Kidney glomerular epithelial cell (primary cell): ENCODE results near the gene ARHGAP6.
"Not testable (repeated sequence)": the region's sequence is repeated elsewhere in the genome, so short reads cannot be mapped to it uniquely, and the experiment has no call there.

ENCODE experiments used
- DNase-seq: peaks from one replicate; lab custom pipeline; 2025; lab: John Stamatoyannopoulos, UW

Gene ARHGAP6

DNA sequence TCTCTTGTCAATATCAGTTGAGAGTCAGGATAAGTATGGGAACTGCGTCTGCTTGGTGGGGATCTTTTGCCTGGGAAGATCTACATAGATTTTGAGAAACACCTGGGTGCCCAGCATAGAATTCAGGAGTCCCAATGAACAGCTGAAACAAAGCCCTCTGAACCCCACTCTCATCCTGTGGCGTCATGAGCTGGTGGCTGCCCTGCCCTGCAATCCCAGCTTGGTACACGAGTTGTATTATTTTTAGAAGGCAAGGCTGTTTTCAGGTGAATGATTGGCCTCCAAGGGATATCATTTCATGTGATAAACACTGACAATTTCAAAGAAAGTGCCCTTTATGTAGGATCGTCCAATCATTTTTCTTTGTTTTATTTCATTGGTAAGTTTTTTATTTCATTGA, 493.8 kb downstream of the ARHGAP6 start:
- DNase-seq: no peak

DNA sequence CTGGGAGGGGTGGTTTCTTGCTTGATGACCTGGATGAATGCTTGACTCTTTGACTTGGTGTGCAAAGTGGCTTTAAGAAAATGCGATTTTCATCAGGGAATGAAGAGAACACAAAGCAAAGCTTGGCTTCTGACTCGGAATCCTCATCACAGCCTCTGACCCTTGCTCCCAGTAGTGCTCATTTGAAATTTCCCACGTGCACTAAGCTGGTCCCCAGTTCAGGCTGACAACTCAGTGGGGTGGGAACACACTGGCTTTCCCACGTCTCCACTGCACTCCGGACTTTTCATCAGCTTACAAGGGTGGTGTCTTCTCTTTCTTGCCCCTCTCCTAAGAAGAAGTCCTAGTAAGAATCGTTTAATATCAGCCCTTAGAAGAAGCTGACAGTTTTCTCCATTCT, 501.3 kb downstream of the ARHGAP6 start:
- DNase-seq: no peak

DNA sequence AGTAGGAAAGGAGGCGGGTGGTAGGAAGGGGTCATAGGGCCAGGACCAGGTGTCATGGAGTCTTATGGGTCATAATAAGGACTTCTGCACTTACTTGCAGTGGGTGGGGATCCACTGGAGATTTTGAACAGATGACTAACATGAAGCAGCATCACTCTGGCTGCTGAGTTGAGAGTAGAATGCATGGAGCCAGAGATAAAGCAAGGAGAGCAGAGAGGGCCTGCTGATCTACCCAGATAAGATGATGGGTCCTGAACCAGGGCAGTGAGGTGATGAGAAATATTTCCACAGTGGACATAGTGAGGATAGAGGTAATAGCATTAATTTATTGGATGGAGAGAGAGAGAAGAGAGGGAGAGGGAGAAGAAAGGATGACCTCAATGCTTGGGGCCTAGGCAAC, 506.6 kb downstream of the ARHGAP6 start:
- no peak for DNase-seq

DNA sequence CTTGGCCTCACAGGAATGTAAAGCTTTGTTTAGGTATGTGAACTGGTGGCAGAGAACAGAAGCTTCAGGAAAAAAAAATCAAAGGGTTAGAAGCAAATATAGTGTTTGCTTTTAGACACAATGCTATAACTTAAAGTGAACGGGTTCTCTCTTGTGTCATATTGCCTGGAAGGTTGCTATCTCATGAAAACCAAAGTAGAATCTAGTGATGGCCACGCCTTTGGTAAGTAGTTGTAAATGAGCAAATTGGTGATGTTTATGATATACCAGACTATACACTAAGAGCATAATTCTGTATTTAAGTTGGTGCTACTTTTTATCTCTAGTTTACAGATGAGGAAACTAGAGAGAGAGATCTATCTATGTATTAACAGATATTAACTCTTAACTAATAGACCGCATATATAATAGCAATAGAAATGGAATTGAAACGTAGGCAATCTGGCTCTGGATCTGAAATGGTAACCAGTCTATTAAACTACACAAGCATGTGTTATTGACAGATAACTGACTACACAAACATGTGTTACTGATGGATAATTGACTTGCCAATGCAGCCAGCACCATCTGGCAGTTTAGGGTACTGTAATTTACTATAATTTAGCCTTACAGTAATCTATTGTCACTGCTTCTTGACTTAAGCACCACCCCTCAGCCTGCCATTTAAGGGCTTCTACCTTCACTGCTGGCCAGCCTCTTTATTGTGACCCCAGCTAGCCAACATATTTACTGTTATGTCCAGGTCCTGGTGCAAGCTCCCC, 513.7 kb downstream of the ARHGAP6 start:
- DNase-seq: no peak

DNA sequence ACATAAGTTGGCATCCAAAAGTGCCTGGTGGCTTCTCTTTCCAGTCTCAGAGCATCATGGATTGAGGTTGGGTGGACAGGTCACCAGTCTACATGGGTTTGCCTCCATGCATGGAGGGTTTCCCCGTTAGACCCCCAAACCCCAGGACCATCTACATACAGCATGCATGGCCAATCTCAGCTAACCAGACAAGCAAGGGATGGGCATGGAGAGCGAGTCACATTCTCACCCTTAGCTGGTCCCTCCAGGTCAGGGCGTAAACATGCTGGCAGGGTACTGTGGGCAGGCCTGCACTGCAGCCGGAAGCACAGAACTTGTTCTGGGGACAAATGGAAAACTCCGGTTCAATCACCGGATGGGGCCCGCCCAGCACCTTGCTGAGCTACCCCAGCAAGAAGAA, 517.3 kb downstream of the ARHGAP6 start:
- DNase-seq: no peak

DNA sequence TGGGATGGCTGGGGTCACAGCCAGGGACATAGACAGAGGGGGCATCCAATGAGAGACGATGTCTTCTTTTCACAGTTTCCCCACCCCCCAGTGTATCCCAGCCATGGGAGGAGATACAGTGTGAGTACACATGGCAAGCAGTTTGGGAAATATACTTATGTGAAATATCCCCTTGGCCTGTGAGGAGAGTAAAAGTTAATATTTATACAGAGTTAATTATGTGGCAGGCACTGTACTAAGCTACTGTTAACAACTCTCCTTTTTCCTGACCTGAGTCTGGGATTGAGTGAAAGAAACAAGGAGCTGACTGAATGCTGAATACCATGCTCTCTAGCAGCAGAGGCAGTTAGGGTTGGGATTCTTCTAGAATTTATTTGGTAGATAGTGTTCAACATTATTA, 519.3 kb downstream of the ARHGAP6 start:
- no peak for DNase-seq

DNA sequence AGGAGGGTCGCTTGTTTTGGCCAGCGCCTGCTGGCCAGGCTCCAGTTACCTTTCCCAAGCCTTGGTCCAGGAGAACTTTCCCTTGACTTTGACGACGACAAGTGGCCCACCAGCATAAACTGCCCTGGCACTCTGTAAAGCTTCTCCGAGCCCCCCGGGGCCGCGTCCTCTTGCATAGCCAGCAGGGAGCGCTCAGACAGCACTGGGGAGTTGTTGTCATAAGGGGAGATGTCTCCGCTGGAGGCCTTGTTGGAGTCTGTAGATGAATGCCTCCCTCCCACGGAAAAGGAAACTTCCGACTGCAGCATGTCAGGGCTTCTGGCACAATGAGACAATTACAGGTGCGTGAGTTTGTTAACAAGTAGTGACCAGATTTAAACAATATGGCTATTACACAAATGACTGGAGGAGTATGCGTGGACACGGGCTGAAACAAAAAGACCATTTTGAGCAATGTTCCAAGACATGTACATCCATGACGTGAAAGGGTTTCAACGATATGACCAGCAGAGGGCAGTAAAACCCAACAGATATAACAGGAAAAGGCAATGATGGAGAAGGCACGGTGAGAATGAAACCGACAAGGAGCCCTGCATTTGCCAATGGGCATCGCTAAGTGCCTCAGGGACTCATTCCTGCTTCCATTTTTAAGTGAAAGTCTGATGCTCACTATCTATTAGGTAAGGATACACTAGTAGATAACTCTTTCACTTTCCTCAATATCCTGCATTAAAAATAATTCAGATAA, 521.6 kb downstream of the ARHGAP6 start:
- peak; percentile 58 for DNase-seq

DNA sequence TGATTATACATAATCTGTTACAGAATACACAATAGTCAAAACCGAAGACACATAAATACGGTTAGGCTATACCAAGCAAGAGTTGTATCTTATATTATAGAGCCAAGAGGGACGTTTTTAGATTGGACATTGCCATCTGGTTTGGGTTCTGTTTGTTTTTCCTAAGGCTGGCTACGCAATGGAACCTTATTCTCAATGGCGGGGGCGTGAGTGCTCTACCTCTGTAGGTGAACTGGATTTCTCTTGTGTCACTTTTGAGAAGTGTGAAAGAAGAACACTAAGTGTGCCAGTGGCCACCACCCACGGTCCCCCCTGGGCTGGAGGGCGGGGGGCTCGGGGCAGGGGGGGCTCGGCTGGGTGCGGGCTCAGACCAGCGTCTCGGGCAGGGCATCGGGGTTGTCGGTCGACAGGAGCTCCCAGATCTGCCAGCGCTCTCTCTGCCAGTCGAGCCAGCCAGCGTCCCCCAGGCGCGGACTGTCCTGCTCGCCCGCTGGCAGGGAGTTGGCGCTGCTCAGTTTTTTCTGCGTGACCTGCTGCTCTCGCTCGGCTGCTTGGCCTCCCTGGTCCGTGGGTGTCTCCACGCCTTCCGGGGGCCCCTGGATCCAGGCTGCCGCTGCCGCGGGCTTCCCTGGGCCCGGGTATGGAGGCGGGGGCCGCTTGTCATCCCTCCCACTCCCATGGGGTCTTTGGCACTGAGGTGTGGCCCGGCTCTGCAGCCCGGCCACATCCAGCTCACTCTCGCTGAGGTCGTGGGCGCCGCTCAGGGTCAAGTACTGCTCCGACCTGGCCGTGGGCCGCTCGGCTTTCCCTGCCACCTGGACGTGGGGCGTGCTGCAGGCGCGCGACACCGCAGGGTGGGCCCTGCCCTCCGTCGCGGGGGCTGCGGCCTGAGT, 527.0 kb downstream of the ARHGAP6 start:
- no peak for DNase-seq

DNA sequence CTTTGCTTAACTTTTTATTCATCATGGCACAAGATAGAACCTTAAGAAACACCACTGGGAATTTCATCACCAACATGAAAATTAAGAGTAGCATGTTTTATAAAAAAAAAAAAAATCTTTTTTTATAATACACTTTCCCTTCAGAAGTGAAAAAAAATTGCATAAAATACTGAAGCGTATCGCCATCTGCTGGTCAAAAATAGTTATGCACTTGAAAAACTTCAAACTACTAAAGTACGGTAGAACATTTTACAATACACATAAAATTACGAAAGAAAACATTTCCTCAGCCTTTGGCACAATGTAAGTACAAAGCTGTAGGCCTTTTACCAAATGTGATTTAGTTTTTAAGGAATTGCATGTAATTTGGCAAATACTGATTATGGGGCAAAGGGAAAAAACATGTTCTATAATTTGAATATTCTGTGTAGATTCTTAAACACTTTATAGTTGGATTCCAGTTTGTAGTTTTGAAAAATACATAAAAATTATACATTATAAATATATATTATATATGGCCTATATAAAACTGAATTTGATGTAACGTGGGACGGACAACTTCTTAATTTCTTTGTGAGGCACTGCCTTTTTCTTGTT, 528.1 kb downstream of the ARHGAP6 start:
- DNase-seq: no peak

DNA sequence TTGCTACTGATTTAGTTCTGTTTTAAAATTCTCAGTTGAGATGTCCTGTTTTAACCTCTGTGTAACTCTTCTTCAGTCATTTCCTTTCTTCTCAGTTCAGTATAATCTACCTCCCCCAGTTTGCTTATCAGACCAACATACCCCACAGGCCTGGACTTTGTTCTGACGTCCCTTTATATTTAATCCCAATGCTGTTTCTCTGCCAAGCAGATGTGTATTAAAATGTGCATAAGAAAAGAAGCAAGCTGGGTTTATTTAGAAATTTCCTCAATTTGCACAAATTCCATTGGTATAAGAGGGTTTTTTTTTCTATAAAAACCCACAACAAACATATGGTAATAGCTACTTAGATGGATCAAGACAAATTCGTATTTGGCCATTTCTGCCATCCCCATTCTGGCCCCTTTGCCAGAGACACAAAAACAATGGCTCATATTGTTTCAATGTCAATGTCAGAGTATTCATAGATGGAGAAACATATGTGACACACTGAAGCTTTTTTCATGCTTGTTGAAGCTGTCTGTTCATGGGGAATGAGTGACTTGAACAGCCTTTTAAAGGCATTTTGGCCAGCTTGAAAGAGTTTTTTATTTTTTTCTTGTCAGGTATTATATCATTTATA, 530.0 kb downstream of the ARHGAP6 start:
- no peak for DNase-seq

DNA sequence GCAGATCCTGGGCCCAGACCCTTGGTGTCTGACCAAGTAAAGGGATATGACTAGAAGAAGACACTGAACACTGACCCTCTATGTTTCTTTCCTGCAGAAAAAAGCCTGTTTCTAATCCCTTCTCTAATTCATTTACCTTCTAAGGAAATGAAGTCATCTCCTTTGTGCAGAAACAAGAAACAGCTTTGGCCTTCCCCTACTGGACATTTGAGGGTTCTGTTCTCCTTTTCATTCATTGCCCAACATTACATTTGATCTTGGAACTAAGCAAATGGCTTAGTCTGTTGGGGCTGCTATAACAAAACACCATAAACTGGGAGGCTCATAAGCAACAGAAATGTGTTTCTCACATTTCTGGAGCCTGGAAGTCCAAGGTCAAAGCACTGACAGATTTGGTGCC, 534.6 kb downstream of the ARHGAP6 start:
- no peak for DNase-seq

DNA sequence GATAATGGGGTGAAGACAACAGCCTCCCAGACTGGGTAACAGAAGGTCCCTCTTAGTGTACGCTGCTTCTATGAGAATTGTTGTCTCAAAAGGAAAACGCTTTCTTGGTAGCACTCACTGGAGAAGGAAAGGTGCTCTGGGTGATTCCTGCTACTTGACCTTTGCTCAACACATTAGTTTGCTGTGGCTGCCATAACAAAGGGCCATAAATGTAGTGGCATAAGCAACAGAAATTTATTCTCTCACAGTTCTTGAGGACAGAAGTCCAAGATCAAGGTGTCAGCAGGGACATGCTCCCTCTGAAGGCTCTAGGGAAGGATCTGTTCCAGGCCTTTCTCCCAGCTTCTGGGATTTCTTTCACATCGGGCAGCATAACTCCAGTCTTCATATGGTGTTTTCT, 535.6 kb downstream of the ARHGAP6 start:
- DNase-seq: no peak

DNA sequence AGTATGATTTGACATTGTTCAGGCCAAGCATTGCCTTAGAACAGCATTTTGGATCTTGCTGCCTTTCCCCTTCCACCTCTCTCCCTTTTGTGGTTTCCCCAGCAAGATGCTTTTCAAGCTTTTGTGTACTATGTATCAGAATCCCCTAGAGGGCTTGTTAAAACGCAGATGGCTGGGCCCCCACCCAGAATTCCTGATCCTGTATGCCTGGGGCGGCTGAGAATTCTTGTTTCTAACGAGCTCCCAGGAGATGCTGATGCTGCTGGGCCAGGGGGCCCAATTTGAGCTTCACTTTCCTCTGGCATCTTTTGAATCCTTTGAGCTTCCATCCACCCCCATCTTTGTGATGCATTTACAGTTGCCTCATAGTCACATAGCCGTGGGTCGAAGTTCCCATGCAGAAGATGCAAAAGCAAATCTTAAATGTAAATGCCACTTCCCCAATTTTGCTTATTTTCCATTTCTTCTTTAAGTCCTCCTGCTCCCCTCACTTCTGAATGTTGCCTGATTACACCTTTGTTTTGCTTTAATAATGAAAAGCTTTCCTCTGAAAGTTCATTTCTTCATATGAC, 536.1 kb downstream of the ARHGAP6 start:
- no peak for DNase-seq

DNA sequence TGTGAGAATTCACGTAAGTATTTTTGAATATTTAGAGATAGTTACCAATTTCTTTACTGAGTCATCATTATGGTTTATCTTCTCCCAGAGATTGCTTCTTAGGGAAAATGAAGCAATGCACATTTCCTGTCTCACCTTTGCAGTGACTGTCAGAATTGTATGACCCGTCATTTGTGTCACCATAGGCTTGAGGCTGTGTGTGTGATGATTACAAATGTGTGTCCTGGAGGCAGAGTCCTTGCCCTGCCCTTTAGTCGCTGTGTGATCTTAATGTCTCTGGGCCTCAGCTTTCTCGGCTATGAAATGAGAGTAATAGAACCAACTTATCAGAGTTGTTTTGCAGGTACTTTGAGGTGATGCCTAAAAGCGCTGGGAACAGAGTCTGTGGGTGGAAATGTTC, 540.7 kb downstream of the ARHGAP6 start:
- DNase-seq: no peak

DNA sequence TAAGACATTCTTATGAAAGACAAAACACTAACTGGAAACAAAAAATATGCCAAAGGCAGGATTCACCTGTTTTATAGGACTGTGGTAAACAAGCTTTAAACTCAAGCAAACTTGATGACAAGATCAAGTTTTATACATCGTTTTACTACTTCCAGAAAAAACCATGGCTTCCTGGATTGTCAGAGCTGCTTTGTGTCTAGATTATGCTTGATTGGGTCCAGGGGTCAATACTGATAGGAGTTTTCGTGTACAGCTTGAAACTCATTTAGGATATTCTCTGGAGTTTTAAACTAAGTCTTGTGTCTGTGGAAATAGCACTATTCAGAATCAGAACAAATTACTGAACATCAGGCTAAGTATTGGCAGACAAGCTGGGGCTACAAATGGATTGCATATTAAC, 541.6 kb downstream of the ARHGAP6 start:
- no peak for DNase-seq

DNA sequence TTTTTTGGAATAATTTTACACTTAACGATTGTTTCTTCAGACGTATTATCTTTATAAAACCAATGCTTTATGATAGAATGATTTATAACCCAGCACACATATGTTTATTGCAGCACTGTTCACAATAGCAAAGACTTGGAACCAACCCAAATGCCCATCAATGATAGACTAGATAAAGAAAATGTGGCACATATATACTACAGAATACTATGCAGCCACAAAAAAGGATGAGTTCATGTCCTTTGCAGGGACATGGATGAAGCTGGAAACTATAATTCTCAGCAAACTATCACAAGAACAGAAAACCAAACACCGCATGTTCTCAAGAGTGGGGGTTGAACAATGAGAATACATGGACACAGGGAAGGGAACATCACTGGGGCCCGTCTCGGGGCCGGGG, 542.6 kb downstream of the ARHGAP6 start:
- not testable (repeated sequence) for DNase-seq

DNA sequence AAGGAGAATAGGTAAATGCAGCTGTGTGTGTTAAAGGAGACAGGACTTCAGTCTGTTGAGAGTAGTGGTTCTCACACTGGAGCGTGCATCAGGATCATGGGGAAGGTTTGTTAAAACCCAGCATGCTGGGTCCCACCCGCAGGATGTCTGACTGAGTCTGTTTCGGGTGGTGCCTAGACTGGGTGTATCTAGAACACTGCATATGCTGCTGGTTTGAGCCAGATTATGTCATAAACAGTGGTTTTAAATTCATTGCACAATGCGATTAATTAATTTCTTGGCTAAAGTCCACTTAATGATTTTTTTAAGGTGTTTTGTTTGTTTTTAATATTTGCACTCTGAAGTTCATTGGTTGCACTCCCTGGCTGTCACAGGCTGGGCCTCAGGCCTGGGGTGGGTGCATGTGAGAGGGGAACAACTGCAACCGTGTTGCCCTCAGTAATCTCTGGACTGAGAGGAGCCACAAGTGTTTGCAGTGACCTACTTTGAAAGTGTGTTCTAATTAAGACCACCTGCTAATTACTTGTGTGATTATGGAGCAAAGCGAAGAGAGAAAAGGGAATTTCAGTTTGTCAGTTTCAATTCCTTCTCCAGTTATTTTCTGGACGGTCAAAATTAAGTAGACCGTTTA, 546.3 kb downstream of the ARHGAP6 start:
- no peak for DNase-seq

DNA sequence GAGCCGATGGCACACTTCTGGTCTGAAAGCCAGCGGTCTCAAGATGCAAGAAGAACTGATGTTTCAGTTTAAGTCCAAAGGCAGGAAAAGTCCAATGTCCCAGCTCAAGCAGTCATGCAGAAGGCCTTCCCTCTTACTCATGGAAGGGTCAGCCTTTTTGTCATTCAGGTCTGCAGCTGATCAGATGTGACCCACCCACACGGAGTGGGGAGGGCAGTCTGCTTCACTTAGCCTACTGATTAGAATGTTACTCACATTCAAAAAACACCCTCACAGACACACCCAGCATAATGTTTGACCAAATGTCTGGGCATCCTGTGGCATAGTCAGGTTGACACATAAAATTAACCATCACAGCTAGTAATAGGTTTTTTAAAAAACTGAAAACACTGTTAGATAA, 548.0 kb downstream of the ARHGAP6 start:
- no peak for DNase-seq

DNA sequence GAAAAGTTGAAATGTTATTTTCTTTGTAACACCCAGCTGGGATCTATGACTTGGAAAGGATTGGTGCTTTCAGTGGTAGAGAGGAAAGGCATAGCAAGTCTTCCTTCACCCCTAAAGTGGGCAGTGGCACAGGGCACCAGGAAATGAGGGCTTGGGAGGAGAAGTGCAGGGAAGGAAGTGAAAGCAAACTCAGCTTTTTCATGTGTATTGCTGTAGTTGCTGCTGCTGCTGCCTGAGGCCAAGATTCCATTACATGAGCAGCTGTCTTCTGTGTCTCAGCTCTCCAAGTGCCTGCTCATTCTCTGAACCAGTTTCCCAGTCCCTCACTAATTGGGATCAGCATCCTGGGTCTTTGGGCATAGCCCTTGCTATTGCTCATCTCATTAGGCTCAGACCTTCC, 552.0 kb downstream of the ARHGAP6 start:
- no peak for DNase-seq

DNA sequence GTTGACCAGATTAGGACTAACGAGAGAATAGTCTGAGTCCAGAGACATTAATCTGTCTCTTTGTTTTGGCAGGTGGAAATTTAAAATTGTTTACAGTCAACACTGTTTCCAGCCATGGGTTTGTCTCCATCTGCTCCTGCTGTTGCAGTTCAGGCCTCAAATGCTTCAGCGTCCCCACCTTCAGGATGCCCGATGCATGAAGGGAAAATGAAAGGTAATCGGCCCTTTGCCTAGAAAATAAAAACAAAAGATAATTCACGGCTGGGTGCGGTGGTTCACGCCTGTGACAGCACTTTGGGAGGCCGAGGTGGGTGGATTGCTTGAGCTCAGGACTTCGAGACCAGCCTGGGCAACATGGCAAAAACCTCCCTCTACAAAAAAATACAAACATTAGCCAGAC, 553.8 kb downstream of the ARHGAP6 start:
- DNase-seq: no peak
